T-helper 2 cell treated with Interferon-gamma antibody and Interleukin-4, amounts not matched to agents 5 μg/mL and 100 μg/mL, for 36 hours (primary cell): ENCODE results near the gene RAP1A.
A peak's percentile ranks its signal among the peaks of the same experiment; 100 is the strongest.

ENCODE experiments used
- DNase-seq: peaks from one replicate; pipeline ENCODE4 v3.0.0; 2021; ENCODE audit warnings: low spot score
- H3K27ac Mint-ChIP-seq: one replicate; pipeline ENCODE4 v1.8.0; 2021; ENCODE audit warnings: mild to moderate bottlenecking, mixed read lengths
- H3K27me3 Mint-ChIP-seq: one replicate; pipeline ENCODE4 v1.8.0; 2021; ENCODE audit warnings: low read depth, mixed read lengths
- H3K36me3 Mint-ChIP-seq: one replicate; pipeline ENCODE4 v1.8.0; 2021; ENCODE audit warnings: low read depth, mixed read lengths
- H3K4me1 Mint-ChIP-seq: one replicate; pipeline ENCODE4 v1.8.0; 2021; ENCODE audit warnings: low read depth, mixed read lengths
- H3K4me3 Mint-ChIP-seq: one replicate; pipeline ENCODE4 v1.8.0; 2022; ENCODE audit warnings: mild to moderate bottlenecking, moderate library complexity, mixed read lengths
- H3K9me3 Mint-ChIP-seq: one replicate; pipeline ENCODE4 v1.8.0; 2021; ENCODE audit warnings: mixed read lengths

RAP1A gene

DNA sequence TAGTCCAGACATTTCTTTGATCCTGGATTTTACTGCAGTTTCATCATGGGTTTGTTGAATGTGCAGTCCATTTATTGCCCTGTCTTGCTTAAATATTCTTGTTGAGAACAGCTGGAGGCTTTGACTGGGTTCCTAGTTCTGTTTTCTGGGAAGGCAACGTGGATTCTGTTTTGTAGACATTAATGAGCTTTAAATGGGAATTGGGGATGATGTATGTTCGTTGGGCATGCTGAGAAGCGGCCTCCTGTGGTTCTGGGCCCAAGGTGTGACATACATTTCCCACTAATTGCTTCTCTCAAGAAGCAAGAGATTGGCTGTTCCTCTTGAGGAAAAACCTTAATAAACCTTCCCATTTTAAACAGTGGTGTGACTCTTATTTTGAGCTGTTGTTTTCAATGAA lies 96.7 kb downstream of the RAP1A start:
- Mint-ChIP-seq H3K36me3 (peaks cover 13% of the 10 kb centered on the region), H3K27me3 (no peaks in the 10 kb centered on the region), H3K27ac (no peak overlapping the region), H3K4me1 (peaks cover 11% of the 10 kb centered on the region), H3K9me3 (no peaks in the 10 kb centered on the region), H3K4me3 (no peak overlapping the region)
- no peak for DNase-seq

GRCh38 chr1:111717450-111717849 lies 97.9 kb downstream of the RAP1A start:
- peaks cover 13% of the 10 kb centered on the region for H3K36me3 Mint-ChIP-seq
- no peak for DNase-seq
- H3K9me3 Mint-ChIP-seq = no peaks in the 10 kb centered on the region
- H3K27me3 Mint-ChIP-seq = no peaks in the 10 kb centered on the region
- H3K4me3 Mint-ChIP-seq = no peak overlapping the region
- no peak overlapping the region for H3K27ac Mint-ChIP-seq
- peaks cover 11% of the 10 kb centered on the region for H3K4me1 Mint-ChIP-seq

DNA sequence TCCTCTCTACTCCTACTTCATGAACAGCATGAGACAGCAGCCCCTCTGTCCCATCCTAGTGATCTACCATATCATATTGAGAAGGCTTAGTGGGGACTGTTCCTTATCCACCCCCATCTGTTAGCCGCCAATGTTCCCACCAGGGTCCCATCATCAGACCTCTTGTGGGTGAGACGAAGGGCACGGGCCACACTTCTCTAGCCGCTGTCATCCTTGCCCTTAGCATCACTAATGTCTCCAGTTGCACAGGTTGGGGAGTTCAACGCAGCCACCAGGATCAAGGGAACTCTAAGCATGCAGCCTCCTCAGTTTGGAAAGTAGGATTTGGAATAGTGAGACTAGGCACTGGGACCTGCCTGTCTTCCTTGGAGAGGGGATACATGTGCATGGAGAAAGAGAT lies 99.5 kb downstream of the RAP1A start:
- H3K4me1 Mint-ChIP-seq = peaks cover 13% of the 10 kb centered on the region
- no peaks in the 10 kb centered on the region for H3K9me3 Mint-ChIP-seq
- no peaks in the 10 kb centered on the region for H3K27me3 Mint-ChIP-seq
- no peak overlapping the region for H3K27ac Mint-ChIP-seq
- H3K36me3 Mint-ChIP-seq = peaks cover 12% of the 10 kb centered on the region
- no peak overlapping the region for H3K4me3 Mint-ChIP-seq
- DNase-seq = peak; percentile 2

GRCh38 chr1:111719674-111720132 lies 100.1 kb downstream of the RAP1A start:
- H3K9me3 Mint-ChIP-seq = no peaks in the 10 kb centered on the region
- H3K4me3 Mint-ChIP-seq = no peak overlapping the region
- H3K36me3 Mint-ChIP-seq = peaks cover 12% of the 10 kb centered on the region
- DNase-seq = peak; percentile 1
- H3K27ac Mint-ChIP-seq = no peak overlapping the region
- no peaks in the 10 kb centered on the region for H3K27me3 Mint-ChIP-seq
- H3K4me1 Mint-ChIP-seq = peaks cover 10% of the 10 kb centered on the region

- Mint-ChIP-seq H3K9me3 (no peaks in the 10 kb centered on the region), H3K4me1 (peaks cover 10% of the 10 kb centered on the region), H3K36me3 (peaks cover 9% of the 10 kb centered on the region), H3K27me3 (no peaks in the 10 kb centered on the region), H3K4me3 (no peak overlapping the region), H3K27ac (no peak overlapping the region)
- DNase-seq = no peak
Measured at GRCh38 chr1:111720274-111720976, 100.8 kb downstream of the RAP1A start.

DNA sequence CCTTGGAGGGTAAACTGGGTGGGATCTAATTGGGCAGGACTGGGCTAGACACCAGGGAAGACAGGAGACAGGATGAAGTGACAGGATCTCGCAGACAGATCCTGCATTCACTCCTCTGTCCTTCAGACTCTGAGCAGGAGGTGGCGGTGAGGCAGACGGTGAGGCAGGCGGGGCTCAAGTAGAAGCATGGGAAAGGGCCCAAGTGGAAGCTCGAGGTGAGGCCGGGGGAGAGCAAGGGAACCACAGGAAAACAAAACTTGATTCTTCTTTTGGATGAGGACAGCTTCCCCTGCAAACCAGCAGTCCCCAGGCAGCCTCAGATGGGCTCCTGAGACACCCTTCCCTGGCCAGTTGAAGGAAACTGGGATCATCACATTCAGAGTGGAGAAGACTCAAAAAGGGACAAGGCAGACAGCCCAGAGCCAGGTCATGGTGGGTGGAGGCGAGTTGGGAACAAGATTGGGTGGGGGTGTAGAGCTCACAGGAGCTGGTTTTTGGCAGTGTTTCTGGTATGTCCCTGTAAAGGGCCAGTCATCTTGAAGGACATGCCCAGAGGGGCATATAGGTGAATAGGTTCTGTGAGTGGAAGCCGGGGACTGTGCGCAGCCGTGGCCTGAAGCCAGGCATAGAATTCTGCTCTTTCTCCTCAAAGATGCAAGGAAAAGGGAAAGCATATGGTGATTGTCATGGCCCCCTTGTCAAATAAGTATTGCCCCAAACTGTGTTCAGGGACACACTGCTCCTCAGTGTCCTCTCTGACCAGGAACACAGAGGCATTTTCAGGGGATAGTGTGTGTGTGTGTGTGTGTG lies 101.6 kb downstream of the RAP1A start:
- Mint-ChIP-seq H3K4me1 (peaks cover 10% of the 10 kb centered on the region), H3K36me3 (peaks cover 8% of the 10 kb centered on the region), H3K4me3 (no peak overlapping the region), H3K27ac (no peak overlapping the region), H3K27me3 (no peaks in the 10 kb centered on the region), H3K9me3 (no peaks in the 10 kb centered on the region)
- DNase-seq = no peak

- Mint-ChIP-seq H3K9me3 (no peaks in the 10 kb centered on the region), H3K27me3 (no peaks in the 10 kb centered on the region), H3K4me3 (no peak overlapping the region), H3K4me1 (peaks cover 3% of the 10 kb centered on the region), H3K36me3 (no peaks in the 10 kb centered on the region), H3K27ac (no peak overlapping the region)
- no peak for DNase-seq
Measured at GRCh38 chr1:111723091-111723806, 103.7 kb downstream of the RAP1A start.

DNA sequence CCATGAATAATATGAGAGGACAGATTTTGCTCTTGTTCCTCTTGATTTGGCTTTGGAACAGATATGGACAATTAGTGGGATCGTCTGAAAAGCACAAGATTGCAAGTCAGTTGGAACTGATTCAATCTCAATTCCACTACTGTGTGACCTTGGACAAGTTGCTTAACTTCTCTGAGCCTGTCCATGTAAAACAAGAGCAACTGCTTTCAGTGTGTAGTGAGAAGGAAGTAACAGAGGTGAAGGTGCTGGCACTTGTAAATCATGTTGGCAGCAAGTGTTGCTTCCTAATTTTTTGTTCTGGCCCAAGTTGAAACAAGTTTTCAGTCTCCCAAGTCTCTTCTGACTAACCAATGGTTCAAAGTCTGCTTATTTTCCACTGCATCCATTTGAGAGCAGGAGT lies 104.3 kb downstream of the RAP1A start:
- H3K27ac Mint-ChIP-seq = no peak overlapping the region

DNA sequence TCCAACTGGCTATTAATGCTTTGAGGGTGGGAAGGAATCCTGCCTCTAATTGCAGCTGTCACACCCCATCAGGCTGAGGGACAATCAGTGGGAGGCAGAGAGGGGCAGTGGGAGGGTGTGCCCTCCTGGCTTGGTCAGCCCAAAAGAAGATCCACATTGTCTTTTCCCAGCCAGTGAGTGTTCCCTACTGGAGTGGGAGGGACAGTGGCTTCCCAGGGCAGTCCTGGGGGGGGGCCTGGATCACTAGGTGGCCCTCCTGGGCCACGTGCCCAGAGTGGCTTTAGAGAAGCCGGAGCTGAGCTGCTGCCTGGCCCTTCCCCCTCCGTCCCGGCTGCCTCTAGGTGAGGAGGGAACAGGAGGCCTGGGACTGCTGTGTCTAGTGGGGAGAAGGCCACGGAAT lies 105.6 kb downstream of the RAP1A start:
- Mint-ChIP-seq H3K36me3 (no peaks in the 10 kb centered on the region), H3K9me3 (no peaks in the 10 kb centered on the region), H3K27ac (no peak overlapping the region), H3K27me3 (no peaks in the 10 kb centered on the region), H3K4me3 (no peak overlapping the region), H3K4me1 (peaks cover 3% of the 10 kb centered on the region)
- no peak for DNase-seq

More for the DNA sequence above, 104.3 kb downstream of the RAP1A start:
- Mint-ChIP-seq H3K27me3 (no peaks in the 10 kb centered on the region), H3K4me3 (no peak overlapping the region), H3K36me3 (no peaks in the 10 kb centered on the region), H3K4me1 (peaks cover 3% of the 10 kb centered on the region), H3K9me3 (no peaks in the 10 kb centered on the region)
- no peak for DNase-seq

DNA sequence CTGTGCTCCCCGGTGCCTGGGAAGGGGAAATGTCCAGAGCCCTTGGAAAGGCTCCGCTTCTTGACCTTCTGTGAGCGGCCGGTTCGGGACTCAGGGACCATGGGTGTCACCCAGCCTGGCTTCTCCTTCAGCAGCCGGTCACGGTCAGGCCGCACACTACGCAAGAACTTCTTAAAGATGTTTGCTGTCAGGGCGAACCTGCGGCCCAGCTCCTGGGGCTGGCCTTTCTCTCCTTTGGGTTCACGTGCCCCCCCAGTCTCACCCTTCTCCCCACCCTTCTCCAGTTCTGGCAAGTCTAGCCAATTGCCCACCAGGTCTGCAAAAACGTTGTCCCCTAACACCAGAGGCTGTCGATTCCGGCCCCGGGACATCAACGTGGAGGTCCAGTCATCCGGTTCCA lies 107.5 kb downstream of the RAP1A start:
- no peak for DNase-seq
- Mint-ChIP-seq H3K36me3 (no peaks in the 10 kb centered on the region), H3K27ac (no peak overlapping the region), H3K9me3 (no peaks in the 10 kb centered on the region), H3K4me1 (peaks cover 3% of the 10 kb centered on the region), H3K4me3 (no peak overlapping the region), H3K27me3 (no peaks in the 10 kb centered on the region)

GRCh38 chr1:111729271-111729921 lies 109.8 kb downstream of the RAP1A start:
- no peak for DNase-seq

GRCh38 chr1:111729946-111730681 lies 110.5 kb downstream of the RAP1A start:
- H3K27me3 Mint-ChIP-seq = no peaks in the 10 kb centered on the region
- DNase-seq = no peak
- H3K9me3 Mint-ChIP-seq = no peaks in the 10 kb centered on the region
- no peak overlapping the region for H3K27ac Mint-ChIP-seq
- H3K4me1 Mint-ChIP-seq = peaks cover 4% of the 10 kb centered on the region
- no peak overlapping the region for H3K4me3 Mint-ChIP-seq
- H3K36me3 Mint-ChIP-seq = no peaks in the 10 kb centered on the region

More at GRCh38 chr1:111729271-111729921, 109.8 kb downstream of the RAP1A start:
- Mint-ChIP-seq H3K36me3 (no peaks in the 10 kb centered on the region), H3K4me1 (peaks cover 4% of the 10 kb centered on the region), H3K27me3 (no peaks in the 10 kb centered on the region), H3K4me3 (no peak overlapping the region), H3K27ac (no peak overlapping the region), H3K9me3 (no peaks in the 10 kb centered on the region)

- Mint-ChIP-seq H3K9me3 (no peaks in the 10 kb centered on the region), H3K27ac (no peak overlapping the region), H3K36me3 (no peaks in the 10 kb centered on the region), H3K27me3 (no peaks in the 10 kb centered on the region), H3K4me3 (no peak overlapping the region), H3K4me1 (peaks cover 4% of the 10 kb centered on the region)
- DNase-seq = no peak
Measured at GRCh38 chr1:111730706-111731105, 111.1 kb downstream of the RAP1A start.
